Measurements from ENCODE around the gene MCRIP1.

The MCRIP1 gene

GRCh38 chr17:81821147-81821546 is 11.9 kb downstream of the MCRIP1 start:
- H3K36me3 ChIP-seq (ENCODE audit: control insufficient read depth, insufficient read depth, low read length): no peaks in the 10 kb centered on the region
- H3K27me3 ChIP-seq (ENCODE audit: control insufficient read depth, insufficient read depth, low read length): no peaks in the 10 kb centered on the region
- peaks cover 24% of the 10 kb centered on the region for H3K4me1 ChIP-seq (ENCODE audit: control insufficient read depth, insufficient read depth, low read length)
- peak overlapping the region; percentile 51 for H3K9ac ChIP-seq (ENCODE audit: low read length)
- H3K4me3 ChIP-seq (ENCODE audit: low read length): no peak overlapping the region
- H3K9me3 ChIP-seq (ENCODE audit: control insufficient read depth, low read length): no peaks in the 10 kb centered on the region

DNA sequence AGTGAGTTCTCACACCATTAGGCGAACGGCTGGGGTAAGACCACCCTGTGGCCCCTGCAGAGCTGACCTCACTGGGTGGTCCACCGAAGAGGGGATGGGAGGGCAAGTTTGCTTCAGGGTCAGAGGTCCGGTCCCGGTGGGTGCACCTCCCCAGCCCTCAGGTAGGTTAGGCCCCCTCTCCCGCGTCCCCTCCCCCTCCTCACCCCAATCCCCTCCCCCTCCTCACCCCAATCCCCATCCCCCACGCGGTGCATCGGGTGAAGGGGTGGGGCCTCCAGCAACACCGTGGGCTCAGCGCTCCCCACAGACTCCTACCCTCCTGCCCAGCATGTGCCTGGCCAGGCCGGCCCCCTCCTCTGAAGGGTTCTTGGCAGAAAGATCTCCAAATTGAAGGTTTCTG is 13.4 kb downstream of the MCRIP1 start:
- Histone ChIP-seq H3K9ac (ENCODE audit: low read length) (no peak overlapping the region), H3K4me1 (ENCODE audit: control insufficient read depth, insufficient read depth, low read length) (peaks cover 38% of the 10 kb centered on the region), H3K27me3 (ENCODE audit: control insufficient read depth, insufficient read depth, low read length) (no peaks in the 10 kb centered on the region)

DNA sequence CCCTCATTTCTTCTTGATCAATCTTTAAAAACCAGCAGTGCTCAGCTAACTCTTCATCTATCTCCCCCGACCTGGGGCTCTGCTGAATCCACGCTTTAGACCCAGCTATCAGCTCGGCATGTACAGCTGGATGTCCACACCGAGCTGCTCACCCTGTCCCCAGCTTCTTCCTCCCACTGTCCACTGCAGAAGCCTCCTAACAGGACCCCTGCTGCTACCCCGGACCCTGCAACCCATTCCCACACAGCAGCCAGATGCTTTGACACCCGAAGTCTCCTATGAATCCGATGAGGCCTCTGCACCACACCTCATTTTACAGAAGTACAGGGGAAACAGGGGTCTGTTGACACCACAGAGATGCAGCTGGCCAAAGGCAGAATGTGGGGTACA is 15.3 kb downstream of the MCRIP1 start:
- H3K9ac ChIP-seq (ENCODE audit: low read length): no peak overlapping the region
- no peaks in the 10 kb centered on the region for H3K9me3 ChIP-seq (ENCODE audit: control insufficient read depth, low read length)
- no peaks in the 10 kb centered on the region for H3K27me3 ChIP-seq (ENCODE audit: control insufficient read depth, insufficient read depth, low read length)
- no peaks in the 10 kb centered on the region for H3K36me3 ChIP-seq (ENCODE audit: control insufficient read depth, insufficient read depth, low read length)
- no peak overlapping the region for H3K4me3 ChIP-seq (ENCODE audit: low read length)
- H3K4me1 ChIP-seq (ENCODE audit: control insufficient read depth, insufficient read depth, low read length): peaks cover 34% of the 10 kb centered on the region

More for the DNA sequence above, 13.4 kb downstream of the MCRIP1 start:
- H3K9me3 ChIP-seq (ENCODE audit: control insufficient read depth, low read length): no peaks in the 10 kb centered on the region
- H3K4me3 ChIP-seq (ENCODE audit: low read length): no peak overlapping the region
- no peaks in the 10 kb centered on the region for H3K36me3 ChIP-seq (ENCODE audit: control insufficient read depth, insufficient read depth, low read length)

GRCh38 chr17:81815646-81815986 is 17.5 kb downstream of the MCRIP1 start:
- no peaks in the 10 kb centered on the region for H3K9me3 ChIP-seq (ENCODE audit: control insufficient read depth, low read length)
- no peak overlapping the region for H3K4me3 ChIP-seq (ENCODE audit: low read length)
- H3K36me3 ChIP-seq (ENCODE audit: control insufficient read depth, insufficient read depth, low read length): no peaks in the 10 kb centered on the region
- H3K9ac ChIP-seq (ENCODE audit: low read length): peak overlapping the region; percentile 15
- H3K4me1 ChIP-seq (ENCODE audit: control insufficient read depth, insufficient read depth, low read length): peaks cover 16% of the 10 kb centered on the region
- H3K27me3 ChIP-seq (ENCODE audit: control insufficient read depth, insufficient read depth, low read length): peaks cover under 1% of the 10 kb centered on the region

GRCh38 chr17:81814748-81815645 is 18.1 kb downstream of the MCRIP1 start:
- H3K27me3 ChIP-seq (ENCODE audit: control insufficient read depth, insufficient read depth, low read length): peaks cover 7% of the 10 kb centered on the region
- H3K9ac ChIP-seq (ENCODE audit: low read length): peak overlapping the region; percentile 15
- peaks cover 16% of the 10 kb centered on the region for H3K4me1 ChIP-seq (ENCODE audit: control insufficient read depth, insufficient read depth, low read length)
- H3K36me3 ChIP-seq (ENCODE audit: control insufficient read depth, insufficient read depth, low read length): no peaks in the 10 kb centered on the region
- H3K4me3 ChIP-seq (ENCODE audit: low read length): no peak overlapping the region
- no peaks in the 10 kb centered on the region for H3K9me3 ChIP-seq (ENCODE audit: control insufficient read depth, low read length)

DNA sequence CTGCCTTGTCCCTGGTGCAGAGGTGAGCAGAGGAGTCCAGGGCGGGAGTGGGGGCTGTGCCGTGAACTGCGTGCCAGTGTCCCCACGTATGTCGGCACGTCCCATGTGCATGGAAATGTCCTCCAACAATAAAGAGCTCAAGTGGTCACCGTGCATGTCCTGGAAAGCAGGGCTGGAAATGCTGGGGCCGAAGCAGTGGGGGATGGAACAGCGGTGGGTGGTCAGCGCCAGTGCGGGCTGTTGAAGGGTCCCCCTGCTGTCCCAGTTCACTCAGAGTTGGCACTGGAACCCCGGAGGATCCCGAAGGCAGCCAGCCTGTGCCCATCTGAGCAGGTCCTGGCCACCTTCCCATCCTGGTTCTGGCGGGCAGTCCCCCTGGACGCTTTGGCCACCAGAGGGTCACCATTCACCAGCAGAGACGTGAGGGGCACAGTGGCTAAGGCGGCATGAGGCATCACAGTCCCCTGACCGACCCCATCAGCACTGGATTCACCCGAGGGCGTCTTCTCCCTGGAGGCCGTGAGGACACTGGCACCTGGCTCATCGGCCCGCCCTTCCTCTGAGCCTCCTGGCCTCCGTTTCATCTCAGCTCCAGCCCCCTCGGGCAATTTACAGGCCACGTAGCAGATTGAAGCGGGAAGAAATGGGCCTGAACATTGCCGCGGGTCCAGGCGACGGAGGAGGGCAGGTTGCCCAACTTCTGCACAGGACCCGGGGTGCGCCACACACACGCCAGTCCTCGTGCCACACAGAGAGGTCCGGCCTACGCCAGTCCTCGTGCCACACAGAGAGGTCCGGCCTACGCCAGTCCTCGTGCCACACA is 19.0 kb downstream of the MCRIP1 start:
- H3K27me3 ChIP-seq (ENCODE audit: control insufficient read depth, insufficient read depth, low read length): peaks cover 16% of the 10 kb centered on the region
- H3K9ac ChIP-seq (ENCODE audit: low read length): no peak overlapping the region
- no peaks in the 10 kb centered on the region for H3K9me3 ChIP-seq (ENCODE audit: control insufficient read depth, low read length)
- peaks cover 16% of the 10 kb centered on the region for H3K4me1 ChIP-seq (ENCODE audit: control insufficient read depth, insufficient read depth, low read length)
- H3K4me3 ChIP-seq (ENCODE audit: low read length): no peak overlapping the region
- no peaks in the 10 kb centered on the region for H3K36me3 ChIP-seq (ENCODE audit: control insufficient read depth, insufficient read depth, low read length)

GRCh38 chr17:81813371-81813684 is 19.8 kb downstream of the MCRIP1 start:
- H3K36me3 ChIP-seq (ENCODE audit: control insufficient read depth, insufficient read depth, low read length): no peaks in the 10 kb centered on the region
- no peaks in the 10 kb centered on the region for H3K9me3 ChIP-seq (ENCODE audit: control insufficient read depth, low read length)
- H3K27me3 ChIP-seq (ENCODE audit: control insufficient read depth, insufficient read depth, low read length): peaks cover 20% of the 10 kb centered on the region
- no peak overlapping the region for H3K4me3 ChIP-seq (ENCODE audit: low read length)
- H3K9ac ChIP-seq (ENCODE audit: low read length): no peak overlapping the region
- H3K4me1 ChIP-seq (ENCODE audit: control insufficient read depth, insufficient read depth, low read length): peaks cover 16% of the 10 kb centered on the region

- Histone ChIP-seq H3K4me3 (ENCODE audit: low read length) (no peak overlapping the region), H3K27me3 (ENCODE audit: control insufficient read depth, insufficient read depth, low read length) (peaks cover 25% of the 10 kb centered on the region)
Measured at GRCh38 chr17:81812571-81813370, 20.3 kb downstream of the MCRIP1 start.

DNA sequence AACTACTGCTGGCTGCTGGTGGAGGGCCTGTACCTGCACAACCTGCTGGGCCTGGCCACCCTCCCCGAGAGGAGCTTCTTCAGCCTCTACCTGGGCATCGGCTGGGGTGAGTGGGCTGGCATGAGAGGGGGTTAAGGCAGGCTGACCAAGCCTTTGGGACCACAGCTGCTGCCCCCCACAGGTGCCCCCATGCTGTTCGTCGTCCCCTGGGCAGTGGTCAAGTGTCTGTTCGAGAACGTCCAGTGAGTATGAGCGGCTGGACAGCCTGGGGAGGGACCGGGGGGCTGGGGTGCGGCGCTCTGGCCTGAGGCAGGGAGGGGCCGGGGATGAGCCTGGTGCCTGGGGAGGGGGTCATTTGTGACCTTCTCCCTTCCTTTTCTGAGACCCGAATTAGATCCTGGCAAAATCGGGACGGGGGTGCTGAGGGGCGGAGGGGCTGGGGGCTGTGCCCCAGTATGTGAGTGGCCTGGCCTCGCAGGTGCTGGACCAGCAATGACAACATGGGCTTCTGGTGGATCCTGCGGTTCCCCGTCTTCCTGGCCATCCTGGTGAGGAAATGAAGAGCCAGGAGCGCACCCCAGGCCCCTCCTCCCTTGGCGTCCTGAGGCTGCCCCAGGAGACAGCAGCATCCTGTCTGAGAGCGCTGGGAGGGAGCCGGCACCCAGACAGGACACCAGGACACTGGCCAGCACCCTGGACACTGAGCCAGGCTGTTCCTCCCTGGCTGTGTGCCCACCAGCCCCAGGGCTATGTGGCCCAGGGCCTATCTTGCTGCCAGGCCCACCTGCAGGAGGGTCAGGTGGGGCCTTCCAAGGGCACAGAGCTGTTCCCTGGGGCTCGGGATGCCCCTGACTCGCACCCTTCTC is 21.2 kb downstream of the MCRIP1 start:
- H3K36me3 ChIP-seq (ENCODE audit: control insufficient read depth, insufficient read depth, low read length): no peaks in the 10 kb centered on the region
- no peak overlapping the region for H3K9ac ChIP-seq (ENCODE audit: low read length)
- H3K9me3 ChIP-seq (ENCODE audit: control insufficient read depth, low read length): no peaks in the 10 kb centered on the region
- peaks cover 33% of the 10 kb centered on the region for H3K27me3 ChIP-seq (ENCODE audit: control insufficient read depth, insufficient read depth, low read length)
- no peak overlapping the region for H3K4me3 ChIP-seq (ENCODE audit: low read length)
- H3K4me1 ChIP-seq (ENCODE audit: control insufficient read depth, insufficient read depth, low read length): peaks cover 16% of the 10 kb centered on the region

More at GRCh38 chr17:81812571-81813370, 20.3 kb downstream of the MCRIP1 start:
- Histone ChIP-seq H3K36me3 (ENCODE audit: control insufficient read depth, insufficient read depth, low read length) (no peaks in the 10 kb centered on the region), H3K9me3 (ENCODE audit: control insufficient read depth, low read length) (no peaks in the 10 kb centered on the region), H3K9ac (ENCODE audit: low read length) (no peak overlapping the region), H3K4me1 (ENCODE audit: control insufficient read depth, insufficient read depth, low read length) (peaks cover 16% of the 10 kb centered on the region)

DNA sequence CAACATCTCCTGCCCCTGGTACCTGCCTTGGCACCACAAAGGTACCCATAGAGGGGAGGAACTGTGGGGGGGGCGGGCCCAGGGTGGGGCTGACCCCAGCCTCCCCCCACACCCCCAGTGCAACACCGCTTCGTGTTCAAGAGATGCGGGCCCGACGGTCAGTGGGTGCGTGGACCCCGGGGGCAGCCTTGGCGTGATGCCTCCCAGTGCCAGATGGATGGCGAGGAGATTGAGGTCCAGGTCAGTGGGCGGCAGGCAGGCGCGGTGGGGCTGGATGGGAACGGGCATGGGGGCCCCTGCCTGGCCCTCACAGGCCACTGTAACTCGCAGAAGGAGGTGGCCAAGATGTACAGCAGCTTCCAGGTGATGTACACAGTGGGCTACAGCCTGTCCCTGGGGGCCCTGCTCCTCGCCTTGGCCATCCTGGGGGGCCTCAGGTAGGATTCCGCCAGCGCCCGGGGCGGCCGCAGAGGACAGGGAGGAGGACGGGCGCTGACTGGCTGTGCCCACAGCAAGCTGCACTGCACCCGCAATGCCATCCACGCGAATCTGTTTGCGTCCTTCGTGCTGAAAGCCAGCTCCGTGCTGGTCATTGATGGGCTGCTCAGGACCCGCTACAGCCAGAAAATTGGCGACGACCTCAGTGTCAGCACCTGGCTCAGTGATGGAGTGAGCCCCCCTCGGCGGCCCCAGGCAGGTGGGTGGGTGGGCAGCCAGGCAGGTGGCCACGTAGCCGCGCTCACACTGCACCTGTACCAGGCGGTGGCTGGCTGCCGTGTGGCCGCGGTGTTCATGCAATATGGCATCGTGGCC is 22.0 kb downstream of the MCRIP1 start:
- H3K9me3 ChIP-seq (ENCODE audit: control insufficient read depth, low read length): no peaks in the 10 kb centered on the region
- peaks cover 41% of the 10 kb centered on the region for H3K27me3 ChIP-seq (ENCODE audit: control insufficient read depth, insufficient read depth, low read length)
- H3K4me1 ChIP-seq (ENCODE audit: control insufficient read depth, insufficient read depth, low read length): peaks cover 14% of the 10 kb centered on the region
- no peak overlapping the region for H3K4me3 ChIP-seq (ENCODE audit: low read length)
- no peak overlapping the region for H3K9ac ChIP-seq (ENCODE audit: low read length)
- no peaks in the 10 kb centered on the region for H3K36me3 ChIP-seq (ENCODE audit: control insufficient read depth, insufficient read depth, low read length)
